Ishikawa (cell line): ENCODE measurements around the gene BTRC.

ENCODE experiments used
- CEBPB ChIP-seq: IDR thresholded peaks from 2 replicates; pipeline ENCODE4 v1.6.1; 2012
- CREB1 ChIP-seq: IDR thresholded peaks from 2 replicates; pipeline ENCODE4 v1.6.1; 2012; ENCODE audit warnings: low read depth
- EGR1 ChIP-seq: IDR thresholded peaks from 2 replicates; pipeline ENCODE4 v1.6.1; 2012
- EP300 ChIP-seq: IDR thresholded peaks from 2 replicates; pipeline ENCODE4 v1.6.1; 2012; ENCODE audit warnings: borderline replicate concordance
- FOXM1 ChIP-seq: IDR thresholded peaks from 2 replicates; pipeline ENCODE4 v1.6.1; 2012; ENCODE audit warnings: low read depth, borderline replicate concordance
- MAX ChIP-seq: IDR thresholded peaks from 2 replicates; pipeline ENCODE4 v1.6.1; 2012
- NFIC ChIP-seq: IDR thresholded peaks from 2 replicates; pipeline ENCODE4 v1.6.1; 2012
- RAD21 ChIP-seq: IDR thresholded peaks from 2 replicates; pipeline ENCODE4 v1.6.1; 2012; ENCODE audit warnings: low read depth
- REST ChIP-seq: IDR thresholded peaks from 2 replicates; pipeline ENCODE4 v1.6.1; 2012; ENCODE audit warnings: low read depth, mild to moderate bottlenecking
- TAF1 ChIP-seq: IDR thresholded peaks from 2 replicates; pipeline ENCODE4 v1.6.1; 2012; ENCODE audit warnings: low read depth, mild to moderate bottlenecking
- TCF12 ChIP-seq: IDR thresholded peaks from 2 replicates; pipeline ENCODE4 v1.6.1; 2012; ENCODE audit warnings: low read depth
- TEAD4 ChIP-seq: IDR thresholded peaks from 2 replicates; pipeline ENCODE4 v1.6.1; 2012
- USF1 ChIP-seq: IDR thresholded peaks from 2 replicates; pipeline ENCODE4 v1.6.1; 2012
- YY1 ChIP-seq: IDR thresholded peaks from 2 replicates; pipeline ENCODE4 v1.6.1; 2012; ENCODE audit warnings: low read depth
- ZBTB7A ChIP-seq: IDR thresholded peaks from 2 replicates; pipeline ENCODE4 v1.6.1; 2012; ENCODE audit warnings: low read depth

Gene BTRC

GRCh38 chr10:101336382-101336781 is 17.6 kb upstream of the BTRC start:
- TF ChIP-seq YY1 (no peak), NFIC (no peak), TCF12 (no peak), REST (no peak), EP300 (no peak)

- TF ChIP-seq FOXM1 (no peak), CREB1 (no peak), CEBPB (no peak), USF1 (no peak), MAX (no peak), REST (no peak), ZBTB7A (no peak)
Measured at GRCh38 chr10:101337836-101338235, 16.1 kb upstream of the BTRC start.

GRCh38 chr10:101341438-101341837 is 12.5 kb upstream of the BTRC start:
- TF ChIP-seq MAX (no peak), TCF12 (no peak), EP300 (no peak), USF1 (no peak), EGR1 (no peak), FOXM1 (no peak), CEBPB (no peak), RAD21 (no peak), ZBTB7A (no peak)

- TF ChIP-seq TAF1 (no peak), USF1 (no peak), CEBPB (no peak), MAX (no peak), YY1 (no peak), EGR1 (no peak), EP300 (no peak), REST (no peak), TEAD4 (no peak)
Measured at GRCh38 chr10:101346177-101346576, 7.8 kb upstream of the BTRC start.

- TF ChIP-seq TCF12 (no peak), CREB1 (no peak), USF1 (no peak), FOXM1 (no peak), TEAD4 (no peak), EP300 (no peak), MAX (no peak), RAD21 (no peak), NFIC (no peak), REST (no peak), EGR1 (no peak), YY1 (no peak), ZBTB7A (no peak), TAF1 (no peak), CEBPB (no peak)
Measured at GRCh38 chr10:101351017-101351416, 2.9 kb upstream of the BTRC start.
